H1 (cell line): ENCODE results near the gene UXT. TPM values are rescaled to one million over a fixed set of nuclear protein-coding genes. Genes with fewer than 3 reads are reported as not detected.

ENCODE experiments used
- RFX5 ChIP-seq: IDR thresholded peaks from 2 replicates; pipeline ENCODE4 v1.6.1; 2011; ENCODE audit warnings: low read depth, low read length, improper control_type of control experiment, borderline replicate concordance
- polyA plus RNA-seq, 7 experiments: library from polyadenylated mRNA; depleted of rRNA in 3 of 7; stranded (reverse) in 5 of 7; unstranded in 2 of 7; fragments of >200 nt in 5 of 7; fragments of 200-250 nt in 2 of 7; gene quantifications; 1 replicate in 5 of 7; 2 replicates in 1 of 7; 4 replicates in 1 of 7; pipeline versions ENCODE4 v1.2.1 to v1.2.3, GENCODE V29; 2011 to 2013; ENCODE audit warnings: missing spikeins in 2 of 7, mixed read lengths in 2 of 7
- total RNA-seq: library from RNA; stranded (reverse); fragmentation: NEBNext Ultra II Directional; extraction: Animal tissue kit (Norgen Biotek cat#: 25700); gene quantifications from 2 replicates; pipeline ENCODE4 v1.2.1, GENCODE V29; 2021

UXT gene
- total and polyA plus RNA-seq, 2 of the 8 experiments (the other 6 are each of a cell fraction or from before 2014, with no cell fraction given) = 69.4 to 116 TPM

GRCh38 chrX:47637546-47638195 lies 21.3 kb downstream of the UXT start (continued):
- no peak for TF ChIP-seq RFX5
